Measurements from ENCODE around the gene AGAP5.
A peak's percentile ranks its signal among the peaks of the same experiment; 100 is the strongest.

AGAP5 gene

GRCh38 chr10:73625004-73625883, 72.7 kb downstream of the AGAP5 start:
- peak; percentile 4 for DNase-seq
